ENCODE measurements around the gene DLST.

DNA sequence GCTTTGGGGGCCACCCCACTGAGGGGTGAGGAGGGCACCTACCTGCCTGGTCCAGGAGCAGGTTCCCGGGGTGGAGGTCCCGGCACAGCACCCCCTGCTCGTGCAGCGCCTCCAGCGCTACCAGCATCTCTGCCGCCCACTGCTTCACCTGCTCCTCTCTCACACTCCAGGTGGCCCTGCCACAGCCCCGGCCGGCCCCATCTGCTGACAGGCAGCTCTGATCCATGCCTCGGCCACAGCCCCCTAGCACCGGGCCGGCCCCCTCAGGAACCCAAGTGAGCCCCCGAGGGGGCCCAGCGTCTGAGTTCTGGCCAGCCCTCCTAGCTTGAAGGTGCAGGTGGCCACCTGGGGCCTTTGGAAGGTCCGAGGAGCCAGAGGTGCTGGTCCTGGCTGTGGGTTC is 27.8 kb downstream of the DLST start:
- TF ChIP-seq, protein P1, sequence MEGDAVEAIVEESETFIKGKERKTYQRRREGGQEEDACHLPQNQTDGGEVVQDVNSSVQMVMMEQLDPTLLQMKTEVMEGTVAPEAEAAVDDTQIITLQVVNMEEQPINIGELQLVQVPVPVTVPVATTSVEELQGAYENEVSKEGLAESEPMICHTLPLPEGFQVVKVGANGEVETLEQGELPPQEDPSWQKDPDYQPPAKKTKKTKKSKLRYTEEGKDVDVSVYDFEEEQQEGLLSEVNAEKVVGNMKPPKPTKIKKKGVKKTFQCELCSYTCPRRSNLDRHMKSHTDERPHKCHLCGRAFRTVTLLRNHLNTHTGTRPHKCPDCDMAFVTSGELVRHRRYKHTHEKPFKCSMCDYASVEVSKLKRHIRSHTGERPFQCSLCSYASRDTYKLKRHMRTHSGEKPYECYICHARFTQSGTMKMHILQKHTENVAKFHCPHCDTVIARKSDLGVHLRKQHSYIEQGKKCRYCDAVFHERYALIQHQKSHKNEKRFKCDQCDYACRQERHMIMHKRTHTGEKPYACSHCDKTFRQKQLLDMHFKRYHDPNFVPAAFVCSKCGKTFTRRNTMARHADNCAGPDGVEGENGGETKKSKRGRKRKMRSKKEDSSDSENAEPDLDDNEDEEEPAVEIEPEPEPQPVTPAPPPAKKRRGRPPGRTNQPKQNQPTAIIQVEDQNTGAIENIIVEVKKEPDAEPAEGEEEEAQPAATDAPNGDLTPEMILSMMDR (conservative IDR thresholded peaks at IDR 0.05; ENCODE audit: low read length) = no peak
- no peak for TF ChIP-seq EZH2phosphoT487 (IDR thresholded peaks at IDR 0.05; ENCODE audit: borderline replicate concordance, low read depth, low read length)

All from OCI-LY7 (cell line).